HG02938 (cell line): ENCODE results near the gene PPP1R7.

Experiments used
- ATAC-seq: cut with Tn5 transposase; IDR thresholded peaks from one replicate; pipeline ENCODE4 v1.9.1; 2021; ENCODE audit warnings: mild to moderate bottlenecking, moderate library complexity; ENCODE audit not compliant: unreplicated experiment

The PPP1R7 gene

GRCh38 chr2:241226723-241227572 lies 76.7 kb downstream of the PPP1R7 start:
- no peak for ATAC-seq

GRCh38 chr2:241227594-241227993 lies 77.3 kb downstream of the PPP1R7 start:
- ATAC-seq = no peak

DNA sequence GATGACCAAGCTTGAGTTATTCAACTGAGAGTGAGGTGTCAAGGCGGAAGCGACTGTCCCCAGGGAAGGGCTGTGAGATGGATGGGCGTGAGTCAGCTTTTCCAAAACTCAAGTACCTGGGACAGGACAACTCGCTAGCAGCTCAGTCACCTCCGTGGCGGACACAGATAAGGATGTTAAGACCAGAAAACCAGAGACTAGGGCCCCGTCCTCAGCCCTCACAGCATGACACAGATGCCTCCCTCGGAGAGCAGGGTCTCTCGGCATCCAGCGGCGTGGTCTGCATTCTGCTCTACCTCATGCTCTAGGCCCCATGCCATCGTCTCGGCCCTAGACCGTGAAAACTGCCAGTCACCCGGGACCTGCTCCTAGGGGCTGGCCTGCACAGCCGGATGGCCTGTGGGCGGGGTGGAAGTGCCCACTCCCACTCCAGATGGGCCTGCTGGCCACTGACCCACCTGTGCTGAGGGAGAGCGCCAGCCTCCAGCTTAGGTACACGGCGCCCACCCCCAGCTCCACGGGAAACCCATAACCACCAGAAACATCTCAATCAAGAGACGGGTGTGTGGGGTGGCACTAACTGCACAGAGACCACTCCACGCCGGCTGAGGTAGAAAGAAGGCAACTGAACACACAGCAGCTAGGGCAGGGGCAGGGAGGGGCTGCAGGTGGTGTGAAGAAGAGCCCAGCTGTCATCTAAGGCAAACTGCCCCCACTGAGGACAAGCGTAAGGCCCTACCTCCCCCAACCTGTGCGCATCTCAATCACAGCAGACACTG lies 78.0 kb downstream of the PPP1R7 start:
- no peak for ATAC-seq

- no peak for ATAC-seq
Measured at GRCh38 chr2:241228860-241229516, 78.7 kb downstream of the PPP1R7 start.

DNA sequence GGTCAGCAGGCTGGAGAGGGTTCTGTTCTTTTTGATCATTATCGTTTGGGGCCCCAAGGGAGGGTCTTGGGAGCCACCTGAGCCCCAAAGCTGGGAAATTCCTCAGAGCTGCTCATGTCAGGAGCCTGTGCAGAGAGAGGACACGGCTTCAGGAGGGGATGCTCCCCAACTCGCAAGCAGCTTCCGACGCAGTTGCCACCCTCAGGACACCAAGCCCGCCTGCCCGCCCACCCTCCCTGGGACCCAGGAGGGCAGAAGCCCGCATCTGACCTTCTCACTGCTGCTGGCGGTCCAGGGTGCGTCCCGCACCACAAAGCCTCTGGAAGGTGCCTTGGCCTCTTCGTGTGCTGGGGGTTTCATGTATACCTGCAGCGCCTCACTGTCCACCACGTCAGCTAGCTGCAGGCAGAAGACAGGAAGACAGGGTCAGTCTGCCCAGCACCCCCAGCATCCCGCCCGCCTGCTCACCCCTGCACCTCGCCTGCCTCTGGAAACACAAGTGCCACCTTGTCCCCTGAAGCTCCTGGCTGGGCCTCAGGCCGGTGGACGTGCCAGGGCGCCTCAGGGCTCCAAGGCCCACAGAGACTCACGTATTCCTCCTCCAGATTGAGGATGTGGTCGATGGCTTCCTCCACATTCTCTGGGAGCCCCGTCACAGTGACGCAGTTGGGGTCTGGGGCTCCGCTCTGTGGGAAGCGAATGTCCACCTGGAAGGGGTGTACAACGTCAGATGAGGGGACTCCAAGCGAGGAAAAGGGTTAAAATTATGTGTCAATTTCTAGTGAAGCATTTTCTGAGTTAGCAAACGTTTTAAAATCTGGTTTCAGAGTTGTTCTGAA lies 79.5 kb downstream of the PPP1R7 start:
- ATAC-seq = no peak

GRCh38 chr2:241230435-241230834 lies 80.2 kb downstream of the PPP1R7 start:
- no peak for ATAC-seq

DNA sequence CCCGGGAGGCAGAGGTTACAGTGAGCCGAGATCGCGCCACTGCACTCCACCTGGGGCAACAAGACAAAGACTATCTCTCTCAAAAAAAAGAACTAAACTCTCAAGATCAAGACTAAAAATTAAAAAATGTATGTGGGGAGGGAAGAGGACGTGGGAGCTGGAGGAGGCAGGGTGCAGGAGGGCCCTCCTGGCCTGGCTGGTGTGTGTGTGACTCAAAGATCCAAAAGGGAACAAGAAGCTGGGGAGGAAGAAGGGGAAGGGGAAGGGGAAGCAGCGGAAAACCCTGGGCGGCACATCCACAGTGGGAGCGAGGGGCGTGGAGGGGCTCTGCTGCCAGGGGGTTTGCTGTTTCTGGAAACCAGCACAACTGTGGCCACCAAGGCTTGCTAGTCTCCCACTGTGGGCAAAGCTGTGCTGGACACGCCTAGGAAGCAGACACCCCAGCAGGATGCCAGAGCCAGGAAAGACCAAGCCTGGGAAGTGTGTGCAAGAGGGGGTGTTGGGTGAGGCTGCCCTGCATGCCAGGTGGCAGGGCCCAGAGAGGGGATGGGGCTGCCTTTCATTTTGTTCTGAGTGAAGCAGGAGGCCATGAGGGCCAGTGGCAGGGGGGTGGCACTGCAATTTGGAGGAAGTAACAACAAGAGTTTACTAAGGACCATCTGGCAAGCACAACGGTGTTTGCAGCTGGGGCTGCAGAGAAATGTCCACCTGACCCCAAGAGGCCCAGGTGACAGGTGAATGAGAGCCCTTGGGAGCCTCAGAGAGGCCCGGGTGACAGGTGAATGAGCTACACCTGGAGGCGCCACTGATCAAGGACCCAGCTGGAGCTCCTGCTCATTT lies 82.7 kb downstream of the PPP1R7 start:
- no peak for ATAC-seq
